Stimulated activated CD4-positive, alpha-beta T cell treated with anti-CD3 and anti-CD28 coated beads, Interleukin-4, amount 100 ng/mL, for 1 hour (primary cell): ENCODE results near the gene PSMD7.
A peak's percentile ranks its signal among the peaks of the same experiment; 100 is the strongest.
"Not testable (repeated sequence)": the region's sequence is repeated elsewhere in the genome, so short reads cannot be mapped to it uniquely, and the experiment has no call there.

ENCODE experiments used
- DNase-seq: peaks from one replicate; pipeline ENCODE4 v3.0.0-alpha.2; 2020

The PSMD7 gene

DNA sequence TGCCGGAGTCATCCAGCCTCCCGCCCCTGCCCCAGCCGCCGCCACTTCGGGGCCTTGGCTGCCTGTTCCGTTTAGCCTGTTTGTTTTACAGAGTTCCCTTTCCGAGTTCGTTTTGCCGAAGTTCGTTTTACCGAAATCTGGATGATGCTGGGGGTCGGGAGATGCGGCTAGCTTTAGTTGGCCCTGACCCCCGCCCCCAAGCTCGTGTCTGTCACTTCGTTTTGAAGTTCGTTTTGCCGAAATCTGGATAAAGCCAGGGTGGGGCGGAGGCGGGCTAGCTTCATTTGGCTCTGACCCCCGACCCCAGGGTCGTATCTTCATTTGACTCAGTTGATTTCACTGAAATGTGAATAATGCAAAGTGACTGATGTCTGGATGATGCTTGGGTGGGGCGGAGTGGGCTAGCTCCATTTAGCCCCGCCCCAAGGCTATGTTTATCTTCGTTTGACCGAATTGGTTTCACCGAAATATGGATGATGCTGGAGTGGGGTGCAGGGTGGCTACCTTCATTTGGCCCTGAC is 591 bp downstream of the PSMD7 start:
- DNase-seq = peak; percentile 48

GRCh38 chr16:74298104-74298503 is 1.5 kb downstream of the PSMD7 start:
- no peak for DNase-seq

- no peak for DNase-seq
Observed at GRCh38 chr16:74302341-74302740, 5.7 kb downstream of the PSMD7 start.

DNA sequence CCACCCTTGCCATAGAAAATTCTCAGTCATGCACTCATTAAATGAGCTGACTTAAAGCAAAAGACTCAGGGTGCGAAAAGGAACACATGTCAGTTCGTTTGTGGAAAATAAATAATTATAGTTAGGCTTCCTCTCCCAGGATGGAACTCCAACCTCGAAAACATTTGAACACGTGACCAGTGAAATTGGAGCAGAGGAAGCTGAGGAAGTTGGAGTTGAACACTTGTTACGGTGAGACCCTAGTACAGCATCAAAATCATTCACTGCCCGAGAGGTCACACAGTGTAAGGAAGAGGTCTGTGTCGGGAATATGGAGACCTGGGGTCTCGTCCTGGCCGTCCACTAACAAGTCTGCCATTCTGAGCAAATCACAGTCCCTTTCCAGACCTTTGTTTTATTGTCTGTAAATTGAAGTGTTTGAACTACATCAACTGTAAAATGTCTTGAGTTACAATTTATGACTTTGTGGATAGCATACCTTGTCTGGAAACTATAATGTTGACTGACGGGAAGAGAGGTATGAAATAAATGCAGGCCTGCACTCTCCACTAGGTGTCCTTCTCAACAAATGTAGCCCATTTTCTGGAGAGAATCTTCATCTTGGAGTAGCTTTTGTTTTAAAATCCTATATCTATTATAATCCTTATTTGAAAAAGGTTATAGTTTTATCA is 7.7 kb downstream of the PSMD7 start:
- DNase-seq = no peak

GRCh38 chr16:74304835-74305176 is 8.2 kb downstream of the PSMD7 start:
- DNase-seq = no peak

GRCh38 chr16:74305281-74305680 is 8.7 kb downstream of the PSMD7 start:
- DNase-seq = no peak

- no peak for DNase-seq
Observed at GRCh38 chr16:74305978-74306784, 9.6 kb downstream of the PSMD7 start.

DNA sequence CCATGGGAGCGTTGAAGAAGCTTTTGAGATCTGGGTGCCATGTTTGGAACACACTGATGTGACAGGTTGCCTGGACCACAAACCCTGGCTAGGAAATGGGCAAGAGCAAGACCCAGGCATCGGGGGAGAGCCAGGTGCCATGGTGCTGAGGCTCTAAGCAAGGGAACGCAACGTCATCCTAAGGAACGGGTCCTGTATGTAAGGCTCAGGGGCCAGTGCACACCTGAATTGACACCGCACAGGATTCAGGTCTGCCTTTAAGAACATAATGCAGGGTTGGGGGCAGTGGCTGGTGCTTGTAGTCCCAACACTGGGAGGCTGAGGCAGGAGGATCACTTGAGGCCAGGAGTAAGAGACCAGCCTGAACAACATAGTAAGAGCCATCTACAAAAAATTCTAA is 10.8 kb downstream of the PSMD7 start:
- DNase-seq = no peak

DNA sequence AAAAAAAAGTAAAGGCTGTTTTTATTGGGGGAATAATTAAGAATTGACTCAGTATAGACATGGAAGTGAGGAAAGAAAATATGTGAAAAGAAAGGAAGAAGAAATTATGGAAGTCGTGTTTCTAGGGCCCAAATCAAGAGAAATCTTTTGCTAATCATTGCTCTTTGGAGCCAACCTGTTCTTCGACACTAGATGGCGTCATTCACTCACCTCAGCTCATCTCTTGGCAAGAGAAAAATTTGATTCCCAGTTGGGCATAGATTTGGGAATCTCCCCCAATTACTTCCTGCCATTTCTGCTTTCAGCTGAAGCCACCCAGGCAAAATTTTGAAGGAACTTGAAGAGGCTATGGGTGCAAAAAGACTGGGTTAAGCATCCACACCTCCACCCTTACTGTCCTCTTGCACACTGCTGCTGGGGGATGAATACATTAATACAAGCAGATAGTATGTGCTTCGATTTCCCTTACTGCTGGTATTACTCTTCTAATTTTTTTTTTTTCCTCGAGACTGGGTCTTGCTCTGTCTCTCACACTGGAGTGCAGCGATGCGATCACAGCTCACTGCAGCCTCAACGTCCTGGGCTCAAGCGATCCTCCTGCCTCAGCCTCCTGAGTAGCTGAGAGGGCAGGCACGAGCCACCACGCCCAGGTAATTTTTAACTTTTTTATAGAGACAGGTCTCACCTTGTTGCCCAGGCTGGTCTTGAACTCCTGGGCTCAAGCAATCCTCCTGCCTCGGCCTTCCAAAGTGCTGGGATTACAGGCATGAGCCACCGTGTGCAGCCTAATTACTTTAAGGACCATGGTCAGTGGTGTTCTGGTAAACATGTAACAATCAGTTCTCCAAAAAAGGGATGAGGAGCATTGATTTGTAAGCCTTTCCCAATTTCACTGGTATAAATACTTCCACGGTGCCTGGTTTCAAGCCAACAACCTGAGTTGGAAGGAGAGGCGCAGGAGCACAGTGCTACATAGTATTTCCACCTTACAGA is 13.5 kb downstream of the PSMD7 start:
- DNase-seq = no peak

- DNase-seq = no peak
Observed at GRCh38 chr16:74315059-74315458, 18.4 kb downstream of the PSMD7 start.

- no peak for DNase-seq
Observed at GRCh38 chr16:74320707-74321106, 24.1 kb downstream of the PSMD7 start.

GRCh38 chr16:74321356-74321755 is 24.7 kb downstream of the PSMD7 start:
- no peak for DNase-seq

DNA sequence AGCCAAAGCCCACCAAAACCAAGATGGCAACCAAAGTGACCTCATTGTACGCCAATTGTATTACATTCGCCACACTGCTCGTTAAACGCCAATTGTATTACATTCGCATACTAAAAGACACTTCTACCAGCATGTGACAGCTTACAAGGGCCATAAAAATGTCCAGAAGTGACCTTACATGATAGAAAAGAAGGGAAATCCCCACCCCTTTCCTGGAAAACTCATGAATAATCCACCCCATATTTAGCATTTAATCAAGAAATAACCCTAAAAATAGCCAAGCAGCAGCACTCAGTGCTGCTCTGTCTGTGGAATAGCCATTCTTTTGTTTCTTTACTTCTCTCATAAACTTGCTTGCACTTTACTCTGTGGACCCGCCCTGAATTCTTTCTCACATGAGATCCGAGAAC is 25.7 kb downstream of the PSMD7 start:
- DNase-seq = no peak

DNA sequence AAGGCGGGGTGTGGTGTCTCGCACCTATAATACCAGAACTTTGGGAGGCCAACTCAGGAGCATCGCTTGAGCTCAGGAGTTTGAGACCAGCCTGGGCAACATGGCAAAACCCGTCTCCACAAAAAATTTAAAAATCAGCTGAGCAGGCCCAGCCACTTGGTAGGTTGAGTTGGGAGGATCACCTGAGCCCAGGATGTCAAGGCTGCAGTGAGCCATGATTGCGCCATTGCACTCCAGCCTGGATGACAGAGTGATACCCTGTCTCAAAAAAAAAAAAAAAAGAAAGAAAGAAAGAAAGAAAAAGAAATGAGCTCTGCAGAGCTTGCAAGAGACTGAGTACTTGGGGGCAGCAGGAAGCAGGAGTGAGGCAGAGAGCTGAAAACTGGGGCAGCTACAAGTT is 28.2 kb downstream of the PSMD7 start:
- not testable (repeated sequence) for DNase-seq

DNA sequence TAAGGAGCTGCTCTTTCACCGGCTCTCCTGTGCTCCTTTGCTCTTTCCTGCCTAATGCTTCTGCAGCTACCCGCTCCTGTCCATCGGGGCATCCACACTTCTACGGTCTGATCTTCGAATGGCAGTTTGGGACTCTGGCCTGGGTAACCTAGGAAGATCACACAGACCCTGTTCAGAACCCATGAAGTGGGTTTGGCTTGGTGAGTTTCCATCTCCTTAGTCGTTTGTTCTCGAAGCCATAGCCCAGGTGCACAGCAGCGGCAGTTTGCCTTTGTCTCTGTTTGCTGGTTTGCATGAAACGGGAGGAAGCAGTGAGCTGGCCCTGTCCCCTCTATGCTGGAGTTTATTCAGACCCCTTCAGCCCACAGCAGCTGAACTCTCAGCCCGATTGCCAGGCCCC is 29.0 kb downstream of the PSMD7 start:
- DNase-seq = no peak

DNA sequence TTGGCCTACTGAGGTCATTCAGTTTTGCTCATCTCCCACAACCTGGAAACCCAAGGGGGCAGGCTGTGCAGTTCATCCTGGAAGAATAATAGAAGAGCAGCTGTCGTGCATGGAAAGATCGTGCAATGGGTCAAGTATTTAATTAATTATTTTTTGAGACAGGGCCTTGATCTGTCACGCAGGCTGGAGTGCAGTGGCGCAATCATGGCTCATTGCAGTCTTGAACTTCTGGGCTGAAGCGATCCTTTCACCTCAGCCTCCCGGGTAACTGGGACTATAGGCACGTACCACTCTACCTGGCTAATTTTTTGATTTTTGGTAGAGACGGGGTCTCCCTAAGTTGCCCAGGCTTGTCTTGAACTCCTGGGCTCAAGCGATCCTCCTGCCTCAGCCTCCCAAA is 31.7 kb downstream of the PSMD7 start:
- DNase-seq = not testable (repeated sequence)

DNA sequence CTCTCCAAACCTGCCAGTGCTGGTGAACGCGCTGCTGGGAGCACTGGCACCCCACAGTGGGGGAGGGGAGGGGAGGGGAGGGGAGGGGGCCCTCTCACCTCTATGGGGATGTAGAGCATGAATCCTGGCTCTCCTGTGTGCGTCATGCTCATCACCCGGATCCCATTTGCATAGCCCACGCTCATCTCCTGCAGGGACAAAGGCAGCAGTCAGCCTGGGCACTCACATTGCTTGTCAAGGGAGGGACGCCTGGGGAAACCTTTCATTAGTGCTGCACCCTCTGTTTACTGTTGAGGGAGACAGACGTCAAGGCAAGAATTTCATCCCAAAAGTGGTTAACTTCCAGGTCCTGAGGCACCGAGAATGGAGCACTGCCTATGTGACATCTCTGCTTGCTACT is 35.9 kb downstream of the PSMD7 start:
- not testable (repeated sequence) for DNase-seq

- DNase-seq = not testable (repeated sequence)
Observed at GRCh38 chr16:74337506-74337905, 40.9 kb downstream of the PSMD7 start.

DNA sequence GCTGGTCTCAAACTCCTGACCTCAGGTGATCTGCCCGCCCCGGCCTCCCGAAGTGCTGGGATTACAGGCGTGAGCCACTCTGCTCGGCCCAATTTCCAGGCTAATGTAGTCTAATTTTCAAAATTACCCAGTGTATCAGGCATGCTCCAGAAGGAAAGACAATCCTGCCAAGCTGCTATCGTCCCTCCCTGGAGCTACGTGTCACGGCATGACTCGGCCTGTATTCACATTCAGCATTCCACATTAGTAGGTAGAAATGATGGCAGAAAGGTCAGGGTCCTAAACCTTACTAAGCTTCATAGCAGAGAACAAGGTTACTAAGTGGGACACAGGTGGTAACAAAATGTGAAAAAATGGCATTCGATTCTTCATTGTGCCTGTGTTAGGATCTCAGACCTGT is 42.6 kb downstream of the PSMD7 start:
- DNase-seq = not testable (repeated sequence)

GRCh38 chr16:74353038-74353437 is 56.4 kb downstream of the PSMD7 start:
- not testable (repeated sequence) for DNase-seq
